Endothelial cell of umbilical vein (primary cell): ENCODE results near the gene SCN2B. TPM values are rescaled to one million over a fixed set of nuclear protein-coding genes. Genes with fewer than 3 reads are reported as not detected.

Source experiments
- BruUV-seq: library from RNA; stranded (reverse); fragments of 400-500 nt; replicated peaks from 2 replicates; lab custom pipeline; 2021; lab: Mats Ljungman, UMichigan
- CTCF ChIA-PET: fragments of 300-600, 350-600 bp; sonication (Branson Sonifier 250); formaldehyde crosslinking; loops from one replicate; lab custom pipeline; 2021; ENCODE audit warnings: antibody characterized with exemption, inconsistent platforms; lab: Charles Lee
- POLR2A ChIA-PET: fragments of 300-600, 350-600 bp; sonication (Branson Sonifier 250); formaldehyde crosslinking; loops from one replicate; lab custom pipeline; 2021; ENCODE audit warnings: antibody characterized with exemption, inconsistent platforms; lab: Charles Lee
- DNase-seq: peaks from one replicate; pipeline ENCODE4 v3.0.0-alpha.2; 2011; ENCODE audit warnings: low read depth, low spot score
- FAIRE-seq: peaks from 2 replicates; lab custom pipeline; 2011; peaks lifted over from hg19 to GRCh38; lab: Jason Lieb, UNC
- H2AFZ ChIP-seq: 2 replicates; pipeline ENCODE4 v1.6.0; 2012; ENCODE audit warnings: low read depth, low read length, control low read depth, inconsistent platforms
- H3K27ac ChIP-seq: 2 replicates; pipeline ENCODE4 v1.5.1; 2011; ENCODE audit warnings: low read depth, mild to moderate bottlenecking, control low read depth, low read length, moderate library complexity; ENCODE audit not compliant: insufficient read depth
- H3K27me3 ChIP-seq, 2 experiments: 2 replicates each; pipeline versions ENCODE4 v1.6.0 to v1.6.1; 2011; ENCODE audit warnings: low read length in 2 of 2, mixed read lengths in 1 of 2; ENCODE audit not compliant: control insufficient read depth in 2 of 2, insufficient read depth in 2 of 2
- H3K36me3 ChIP-seq, 2 experiments: 2 replicates in 1 of 2; 3 replicates in 1 of 2; pipeline ENCODE4 v1.5.1; 2011; ENCODE audit warnings: low read length in 2 of 2, mild to moderate bottlenecking in 1 of 2, moderate library complexity in 1 of 2; ENCODE audit not compliant: control insufficient read depth in 2 of 2, insufficient read depth in 2 of 2; ENCODE audit errors: extremely low read depth in 1 of 2
- H3K4me1 ChIP-seq: 3 replicates; pipeline ENCODE4 v1.5.1; 2011; ENCODE audit warnings: mild to moderate bottlenecking, low read length; ENCODE audit not compliant: control insufficient read depth, insufficient read depth; ENCODE audit errors: extremely low read depth
- H3K4me2 ChIP-seq: 2 replicates; pipeline ENCODE4 v1.6.1; 2011; ENCODE audit warnings: low read length, control low read depth, mixed read lengths; ENCODE audit not compliant: insufficient read depth
- H3K4me3 ChIP-seq, 3 experiments: fragments of 200-600 bp in 1 of 3; sonication (generic), shearing (Covaris generic) in 1 of 3; replicated peaks in 1 of 3; 2 replicates each; pipeline ENCODE4 v1.5.1; 2011 to 2016; ENCODE audit warnings: control low read depth in 3 of 3, low read length in 3 of 3, mild to moderate bottlenecking in 2 of 3, inconsistent platforms in 1 of 3, low read depth in 1 of 3, moderate library complexity in 1 of 3; ENCODE audit not compliant: insufficient read depth in 1 of 3
- H3K79me2 ChIP-seq: 2 replicates; pipeline ENCODE4 v1.6.0; 2012; ENCODE audit warnings: low read length, inconsistent platforms; ENCODE audit not compliant: control insufficient read depth, insufficient read depth
- H3K9ac ChIP-seq: replicated peaks from 2 replicates; pipeline ENCODE3; 2011; ENCODE audit warnings: low read length, control low read depth; ENCODE audit not compliant: insufficient read depth; ENCODE audit errors: extremely low read depth
- H3K9me1 ChIP-seq: replicated peaks from 3 replicates; pipeline ENCODE4 v1.6.0; 2011; ENCODE audit warnings: mild to moderate bottlenecking, low read length; ENCODE audit not compliant: control insufficient read depth, insufficient read depth; ENCODE audit errors: extremely low read depth
- H3K9me3 ChIP-seq: replicated peaks from 2 replicates; pipeline ENCODE4 v1.5.1; 2012; ENCODE audit warnings: low read length, inconsistent platforms; ENCODE audit not compliant: control insufficient read depth, insufficient read depth
- H4K20me1 ChIP-seq: replicated peaks from 2 replicates; pipeline ENCODE3; 2011; ENCODE audit warnings: mild to moderate bottlenecking, low read length; ENCODE audit not compliant: control insufficient read depth, insufficient read depth; ENCODE audit errors: extremely low read depth
- CTCF ChIP-seq, 2 donors: IDR thresholded peaks; 1 replicate in 1 of 2; 2 replicates in 1 of 2; pipeline ENCODE4 v1.5.1; 2011; ENCODE audit warnings: low read length in 2 of 2, mild to moderate bottlenecking in 2 of 2, moderate library complexity in 2 of 2, control low read depth in 1 of 2, inconsistent platforms in 1 of 2, low read depth in 1 of 2; ENCODE audit not compliant: insufficient read depth in 1 of 2; ENCODE audit errors: extremely low read depth in 1 of 2
- EZH2 ChIP-seq: IDR thresholded peaks from 2 replicates; pipeline ENCODE4 v1.6.1; 2012; ENCODE audit warnings: borderline replicate concordance, low read depth, mild to moderate bottlenecking, moderate library complexity, low read length, inconsistent platforms; ENCODE audit not compliant: severe bottlenecking
- FOS ChIP-seq: IDR thresholded peaks from 2 replicates; pipeline ENCODE4 v1.6.1; 2011; ENCODE audit warnings: mild to moderate bottlenecking, low read length, moderate library complexity, borderline replicate concordance; ENCODE audit not compliant: insufficient read depth
- GATA2 ChIP-seq: IDR thresholded peaks from 2 replicates; pipeline ENCODE4 v1.7.0; 2011; ENCODE audit warnings: low read depth, mild to moderate bottlenecking, moderate library complexity, mixed read lengths, low read length; ENCODE audit not compliant: insufficient read length, insufficient read depth
- JUN ChIP-seq: IDR thresholded peaks from 2 replicates; pipeline ENCODE4 v1.6.1; 2011; ENCODE audit warnings: borderline replicate concordance, low read depth; ENCODE audit not compliant: insufficient read length, insufficient read depth
- MAX ChIP-seq: IDR thresholded peaks from 2 replicates; pipeline ENCODE4 v1.6.1; 2011; ENCODE audit not compliant: insufficient read depth, insufficient read length
- MYC ChIP-seq: IDR thresholded peaks from one replicate; pipeline ENCODE4 v1.6.1; 2011; ENCODE audit warnings: mild to moderate bottlenecking, low read depth, low read length
- POLR2A ChIP-seq: IDR thresholded peaks from 2 replicates; pipeline ENCODE4 v1.6.1; 2012; ENCODE audit warnings: low read depth, mild to moderate bottlenecking, control low read depth, low read length
- POLR2AphosphoS5 ChIP-seq: IDR thresholded peaks from 2 replicates; pipeline ENCODE4 v1.6.1; 2012; ENCODE audit warnings: low read depth, mild to moderate bottlenecking, control low read depth, low read length, moderate library complexity; ENCODE audit not compliant: insufficient read depth
- dilution Hi-C: fragments of 300-500 bp; cut with MboI; formaldehyde crosslinking; loops from one replicate; pipeline ENCODE4 v1.15.0; 2019; ENCODE audit warnings: low sequenced_read_pairs; ENCODE audit not compliant: extremely low pct_ligation_motif_present
- intact Hi-C: fragments of 100-400 bp; cut with micrococcal nuclease; formaldehyde crosslinking; loops from one replicate; pipeline ENCODE4 v1.10.0; 2022
- polyA plus RNA-seq, 4 experiments: library from polyadenylated mRNA; depleted of rRNA in 3 of 4; stranded (reverse) in 3 of 4; unstranded in 1 of 4; fragments of >200 nt; gene quantifications; 2 replicates each; pipeline versions ENCODE4 v1.2.1 to v1.2.3, GENCODE V29; 2011 to 2012; ENCODE audit warnings: missing spikeins in 1 of 4
- total RNA-seq: library from RNA; stranded (reverse); gene quantifications from 2 replicates; pipeline ENCODE4 v1.2.3, GENCODE V29; 2021

SCN2B gene
- total and polyA plus RNA-seq, 2 donors (not counting 3 experiments of a cell fraction or from before 2014, with no cell fraction given) = not detected

- no peak overlapping the region for H3K4me2 ChIP-seq
- no peak overlapping the region for H3K27ac ChIP-seq
- H3K27me3 ChIP-seq = peaks cover 56 to 63% of the 10 kb centered on the region in 2 experiments
- H4K20me1 ChIP-seq = no peaks in the 10 kb centered on the region
- intact Hi-C loops = no loop called here
- H3K9ac ChIP-seq = no peak overlapping the region
- POLR2A ChIA-PET = no interaction called here
- dilution Hi-C loops = no loop called here
- no peaks in the 10 kb centered on the region for H3K36me3 ChIP-seq
- no peaks in the 10 kb centered on the region for H3K9me3 ChIP-seq
- no peak overlapping the region for H3K4me3 ChIP-seq
- BruUV-seq = no TSS peak
- H3K79me2 ChIP-seq = no peaks in the 10 kb centered on the region
- H2AFZ ChIP-seq = no peak overlapping the region
- CTCF ChIA-PET = interaction anchor here (1.4 to 1.8 kb wide), 2 partner anchors 15 to 22 kb away, joined by 4 to 13 read pairs; no protein-coding TSS in a partner anchor
- no peak for FAIRE-seq
- H3K4me1 ChIP-seq = peaks cover 3% of the 10 kb centered on the region
- DNase-seq = no peak
- no peaks in the 10 kb centered on the region for H3K9me1 ChIP-seq
- TF ChIP-seq POLR2AphosphoS5 = no peak
- TF ChIP-seq CTCF (IDR thresholded peaks at IDR 0.05; ENCODE audit: extremely low read depth in 1 of 2, insufficient read depth in 1 of 2, low read depth in 1 of 2, low read length in 2 of 2) = no peak
- TF ChIP-seq EZH2 = no peak
- no peak for TF ChIP-seq POLR2A
- TF ChIP-seq MYC = no peak
- TF ChIP-seq MAX = no peak
- TF ChIP-seq FOS = no peak
- no peak for TF ChIP-seq JUN
- no peak for TF ChIP-seq GATA2
Observed at GRCh38 chr11:118149493-118149892, 26.9 kb downstream of the SCN2B start.
